ENCODE measurements around the gene EMID1. TPM values are rescaled to one million over a fixed set of nuclear protein-coding genes. Genes with fewer than 3 reads are reported as not detected.

EMID1 gene
- total RNA-seq, 1 experiment from 2014 or later = 5.4 TPM

DNA sequence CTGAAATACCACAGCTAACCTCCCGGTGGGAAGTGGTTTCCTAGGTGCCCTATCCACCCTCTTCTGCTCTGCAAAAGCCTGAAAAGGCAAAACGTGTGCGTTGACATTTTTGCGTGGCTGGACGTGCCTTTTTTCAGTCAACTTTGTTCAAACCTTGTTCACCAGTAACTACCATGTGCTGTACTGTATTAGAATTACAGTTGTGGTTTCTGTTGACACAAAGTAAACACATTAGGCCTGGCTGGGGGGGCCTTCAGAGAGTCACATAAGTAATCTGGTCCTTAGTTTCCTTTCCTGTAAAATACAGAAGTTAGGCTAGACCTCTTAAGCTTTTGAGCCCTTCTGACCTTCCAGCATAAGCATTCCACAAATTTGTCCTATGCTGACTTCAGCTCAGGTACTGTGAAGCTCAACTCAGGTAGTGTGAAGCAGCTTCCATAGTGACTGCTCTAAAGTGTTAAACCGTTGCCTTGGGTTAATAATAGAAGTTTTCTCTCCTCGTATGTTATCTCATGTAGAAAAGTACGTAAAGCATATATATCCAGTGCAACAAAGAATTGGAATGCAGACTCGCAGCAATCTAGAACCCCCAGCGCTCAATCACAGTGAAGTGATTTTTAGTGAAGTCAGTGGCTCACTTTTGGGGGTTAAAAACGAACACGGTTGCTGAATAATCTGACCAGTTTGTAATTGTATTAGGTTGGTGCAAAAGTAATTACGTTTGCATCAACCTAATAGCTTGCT is 64.2 kb downstream of the EMID1 start:
- no peak overlapping the region for H3K4ac ChIP-seq (ENCODE audit: low read depth, low read length)
- peaks cover 23% of the 10 kb centered on the region for H3K23me2 ChIP-seq (ENCODE audit: insufficient read length, low read depth, low read length, poor library complexity, severe bottlenecking)
- no peak overlapping the region for H3K14ac ChIP-seq (ENCODE audit: insufficient read depth, low read length)
- H3K9me3 Mint-ChIP-seq = peaks cover 0 to 4% of the 10 kb centered on the region in 2 experiments; a peak in 2 of 5 replicates
- H3K4me2 ChIP-seq (ENCODE audit: insufficient read depth, insufficient read length, low read length) = peak overlapping the region; percentile 92
- H2BK5ac ChIP-seq (ENCODE audit: insufficient read length, low read length) = no peak overlapping the region
- H2BK15ac ChIP-seq (ENCODE audit: low read depth, low read length) = no peak overlapping the region
- no peak overlapping the region for H2AFZ ChIP-seq (ENCODE audit: low read length)
- TF ChIP-seq, protein P1, sequence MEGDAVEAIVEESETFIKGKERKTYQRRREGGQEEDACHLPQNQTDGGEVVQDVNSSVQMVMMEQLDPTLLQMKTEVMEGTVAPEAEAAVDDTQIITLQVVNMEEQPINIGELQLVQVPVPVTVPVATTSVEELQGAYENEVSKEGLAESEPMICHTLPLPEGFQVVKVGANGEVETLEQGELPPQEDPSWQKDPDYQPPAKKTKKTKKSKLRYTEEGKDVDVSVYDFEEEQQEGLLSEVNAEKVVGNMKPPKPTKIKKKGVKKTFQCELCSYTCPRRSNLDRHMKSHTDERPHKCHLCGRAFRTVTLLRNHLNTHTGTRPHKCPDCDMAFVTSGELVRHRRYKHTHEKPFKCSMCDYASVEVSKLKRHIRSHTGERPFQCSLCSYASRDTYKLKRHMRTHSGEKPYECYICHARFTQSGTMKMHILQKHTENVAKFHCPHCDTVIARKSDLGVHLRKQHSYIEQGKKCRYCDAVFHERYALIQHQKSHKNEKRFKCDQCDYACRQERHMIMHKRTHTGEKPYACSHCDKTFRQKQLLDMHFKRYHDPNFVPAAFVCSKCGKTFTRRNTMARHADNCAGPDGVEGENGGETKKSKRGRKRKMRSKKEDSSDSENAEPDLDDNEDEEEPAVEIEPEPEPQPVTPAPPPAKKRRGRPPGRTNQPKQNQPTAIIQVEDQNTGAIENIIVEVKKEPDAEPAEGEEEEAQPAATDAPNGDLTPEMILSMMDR (conservative IDR thresholded peaks at IDR 0.05) = no peak
- no peak overlapping the region for H2AK5ac ChIP-seq (ENCODE audit: insufficient read length, low read length)
- H3T11ph ChIP-seq (ENCODE audit: low read length) = no peak overlapping the region
- H3K27me3 Mint-ChIP-seq (ENCODE audit: low read depth) = no peaks in the 10 kb centered on the region
- H3K27ac ChIP-seq (ENCODE audit: insufficient read length, low read depth, low read length) = peak overlapping the region; percentile 6
- no peaks in the 10 kb centered on the region for H3K79me1 ChIP-seq (ENCODE audit: insufficient read depth, low read depth, low read length, poor library complexity, severe bottlenecking)
- H3K79me2 ChIP-seq (ENCODE audit: insufficient read depth, low read length) = peaks cover 53% of the 10 kb centered on the region
- H4K8ac ChIP-seq (replicated peaks; ENCODE audit: insufficient read length, low read depth, low read length) = no peak overlapping the region
- peaks cover 8% of the 10 kb centered on the region for H3K4me1 ChIP-seq (ENCODE audit: insufficient read depth, low read length)
- no peak for DNase-seq
- H3K27ac Mint-ChIP-seq = peak overlapping the region; percentile 96 to 99 (median 96); a peak in 6 of 7 replicates
- H4K91ac ChIP-seq (ENCODE audit: insufficient read length, low read depth, low read length) = no peak overlapping the region
- H4K5ac ChIP-seq (ENCODE audit: insufficient read length, low read depth, low read length) = no peak overlapping the region
- H3K56ac ChIP-seq (ENCODE audit: insufficient read length, low read depth, low read length) = no peak overlapping the region
- peaks cover 60 to 80% (median 73%) of the 10 kb centered on the region in 3 experiments; a peak in 6 of 7 replicates for H3K36me3 Mint-ChIP-seq (ENCODE audit: insufficient read depth in 1 of 3, low read depth in 3 of 3)
- H3K27me3 ChIP-seq (ENCODE audit: insufficient read depth, low read length) = no peaks in the 10 kb centered on the region
- H2BK120ac ChIP-seq (ENCODE audit: low read depth, low read length, poor library complexity, severe bottlenecking) = no peak overlapping the region
- no peak overlapping the region for H3K23ac ChIP-seq (ENCODE audit: insufficient read length, low read depth, low read length)
- no peaks in the 10 kb centered on the region for H4K20me1 ChIP-seq (ENCODE audit: control insufficient read depth, insufficient read depth, insufficient read length)
- H3K4me3 Mint-ChIP-seq = peak overlapping the region; percentile 92 to 93
- no peak overlapping the region for H3K18ac ChIP-seq (ENCODE audit: insufficient read length, low read depth, low read length)
- H3K9me3 ChIP-seq (ENCODE audit: control insufficient read depth, low read depth, low read length) = no peaks in the 10 kb centered on the region
- H3K9ac ChIP-seq (ENCODE audit: extremely low read depth, insufficient read length, low read length) = peak overlapping the region; percentile 99
- WGBS (ENCODE audit: extremely low coverage, insufficient read length, low lambda C conversion rate) = no CpG with 5 or more reads among the region's 13 CpGs
- no peak overlapping the region for H2BK20ac ChIP-seq (ENCODE audit: low read depth, low read length, poor library complexity, severe bottlenecking)
- H3K4me1 Mint-ChIP-seq = peaks cover 44 to 51% of the 10 kb centered on the region in 2 experiments
- no peak overlapping the region for H2BK12ac ChIP-seq (ENCODE audit: insufficient read length, low read depth, low read length)

All from H9 (cell line).